ENCODE measurements around the gene CLCA2. TPM values are rescaled to one million over a fixed set of nuclear protein-coding genes. Genes with fewer than 3 reads are reported as not detected.
A peak's percentile ranks its signal among the peaks of the same experiment; 100 is the strongest.

CLCA2 gene
- total and polyA plus RNA-seq, 7 donors = 0.60 to 2.1 (median 0.60) TPM; not detected in 4

- no peak for DNase-seq
- TF ChIP-seq EP300 (IDR thresholded peaks at IDR 0.05) (no peak), POLR2AphosphoS5 (IDR thresholded peaks at IDR 0.05) (no peak), CTCF (IDR thresholded peaks at IDR 0.05) (no peak), POLR2A (IDR thresholded peaks at IDR 0.05) (no peak)
- H3K36me3 ChIP-seq = no peaks in the 10 kb centered on the region
- H3K27me3 ChIP-seq = no peaks in the 10 kb centered on the region
- no peaks in the 10 kb centered on the region for H3K4me1 ChIP-seq
- intact Hi-C loops (cut with DNase I) = no loop called here
- no peaks in the 10 kb centered on the region for H3K9me3 ChIP-seq
- no peak overlapping the region for H3K4me3 ChIP-seq
- no peak overlapping the region for H3K27ac ChIP-seq
- 89 to 93% methylated on average over 6 of the region's 6 CpGs for WGBS, 2 donors
These were observed 14.5 kb upstream of the CLCA2 start for GRCh38 chr1:86409416-86410021.

- intact Hi-C loops (cut with DNase I) = no loop called here
- no peaks in the 10 kb centered on the region for H3K4me1 ChIP-seq
- H3K27me3 ChIP-seq = no peaks in the 10 kb centered on the region
- H3K9me3 ChIP-seq = no peaks in the 10 kb centered on the region
- no peak overlapping the region for H3K27ac ChIP-seq
- no peak for TF ChIP-seq POLR2A (IDR thresholded peaks at IDR 0.05)
- no peak for TF ChIP-seq CTCF (IDR thresholded peaks at IDR 0.05)
- TF ChIP-seq EP300 (IDR thresholded peaks at IDR 0.05) = no peak
- TF ChIP-seq POLR2AphosphoS5 (IDR thresholded peaks at IDR 0.05) = no peak
- 96 to 97% methylated on average over 4 of the region's 4 CpGs for WGBS, 2 donors
- H3K36me3 ChIP-seq = no peaks in the 10 kb centered on the region
- H3K4me3 ChIP-seq = no peak overlapping the region
- no peak for DNase-seq
These were observed 13.1 kb upstream of the CLCA2 start for GRCh38 chr1:86410879-86411278.

- no peaks in the 10 kb centered on the region for H3K27me3 ChIP-seq
- H3K27ac ChIP-seq = no peak overlapping the region
- H3K36me3 ChIP-seq = no peaks in the 10 kb centered on the region
- no peaks in the 10 kb centered on the region for H3K9me3 ChIP-seq
- H3K4me3 ChIP-seq = no peak overlapping the region
- intact Hi-C loops (cut with DNase I) = no loop called here
- H3K4me1 ChIP-seq = no peaks in the 10 kb centered on the region
- 18 to 72% methylated on average over 6 of the region's 6 CpGs for WGBS, 2 donors
- no peak for TF ChIP-seq POLR2A (IDR thresholded peaks at IDR 0.05)
- no peak for TF ChIP-seq CTCF (IDR thresholded peaks at IDR 0.05)
- no peak for TF ChIP-seq EP300 (IDR thresholded peaks at IDR 0.05)
- no peak for TF ChIP-seq POLR2AphosphoS5 (IDR thresholded peaks at IDR 0.05)
- DNase-seq = no peak
These were observed 7.6 kb upstream of the CLCA2 start for GRCh38 chr1:86416343-86416742.

- intact Hi-C loops (cut with DNase I) = no loop called here
- WGBS, 2 donors = 33 to 48% methylated on average over 4 of the region's 4 CpGs
- no peak overlapping the region for H3K27ac ChIP-seq
- no peaks in the 10 kb centered on the region for H3K27me3 ChIP-seq
- no peaks in the 10 kb centered on the region for H3K36me3 ChIP-seq
- TF ChIP-seq EP300 (IDR thresholded peaks at IDR 0.05) = no peak
- TF ChIP-seq POLR2AphosphoS5 (IDR thresholded peaks at IDR 0.05) = no peak
- no peak for TF ChIP-seq POLR2A (IDR thresholded peaks at IDR 0.05)
- peak in 2 of 4 experiments; percentile 13 to 27 for TF ChIP-seq CTCF (IDR thresholded peaks at IDR 0.05)
- no peak overlapping the region for H3K4me3 ChIP-seq
- H3K4me1 ChIP-seq = no peaks in the 10 kb centered on the region
- no peaks in the 10 kb centered on the region for H3K9me3 ChIP-seq
- DNase-seq = no peak
These were observed 4.6 kb upstream of the CLCA2 start for GRCh38 chr1:86419277-86419903.

Data from sigmoid colon (tissue), 7 donors.